ENCODE data around the gene RNF32. TPM values are rescaled to one million over a fixed set of nuclear protein-coding genes. Genes with fewer than 3 reads are reported as not detected.
A peak's percentile ranks its signal among the peaks of the same experiment; 100 is the strongest.

Gene RNF32
- total and polyA plus RNA-seq, 4 donors: 1.5 to 3.9 (median 3.1) TPM

DNA sequence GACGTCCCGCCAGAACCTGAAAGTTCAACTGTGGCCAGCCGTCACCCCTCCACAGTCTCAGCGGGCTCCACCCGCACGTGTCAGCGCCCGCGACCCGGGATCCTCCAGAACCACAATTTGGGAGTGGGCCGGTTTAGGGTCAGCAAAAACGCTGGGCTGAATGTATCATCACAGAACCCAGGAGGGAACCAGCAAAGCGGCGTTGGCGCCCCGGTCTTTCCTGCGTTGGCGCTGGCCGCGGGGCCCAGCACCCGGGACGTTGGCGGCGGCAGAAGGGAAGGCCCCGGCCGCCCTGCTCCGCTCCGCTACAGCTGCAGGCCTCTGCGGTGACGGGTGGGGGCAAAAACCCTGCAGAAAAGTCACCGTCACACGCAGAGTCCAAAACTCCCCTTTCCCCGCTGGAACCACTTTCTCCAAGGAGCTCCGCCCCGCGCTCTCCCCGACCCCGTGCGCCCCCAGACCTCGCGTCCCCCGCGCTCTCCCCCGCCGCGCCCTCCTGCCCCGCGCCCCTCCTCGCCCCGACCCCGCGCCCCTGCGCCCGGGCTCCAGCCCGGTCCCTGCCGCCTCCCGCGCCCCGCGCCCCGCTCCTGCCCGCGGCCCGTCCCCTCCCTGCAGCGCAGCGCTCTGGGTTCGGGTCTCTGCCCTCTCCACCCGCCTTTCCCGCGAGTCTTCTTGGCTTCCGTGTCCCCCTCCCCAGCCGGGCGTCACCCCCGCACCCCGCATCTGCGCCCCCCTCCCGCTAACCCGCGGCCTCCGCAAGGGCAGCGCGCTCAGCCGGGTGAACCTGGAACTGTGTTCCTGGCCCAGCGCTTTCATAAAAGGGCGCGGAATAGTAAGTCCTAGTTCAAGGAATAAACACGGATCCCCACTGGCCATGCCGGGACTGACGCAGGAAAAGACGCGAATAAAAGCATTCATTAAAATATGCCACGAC, 24.0 kb upstream of the RNF32 start:
- peak; percentile 30 to 60 (median 50) for DNase-seq
- 7% methylated on average over 80 to 92 of the region's 92 CpGs for WGBS, 2 donors
- peaks cover 0 to 4% (median 0%) of the 10 kb centered on the region in 5 donors for H3K4me1 ChIP-seq (ENCODE audit: control insufficient read depth in 5 of 5, insufficient read depth in 5 of 5, low read length in 5 of 5)
- H3K9ac ChIP-seq (ENCODE audit: insufficient read depth in 1 of 2, low read length in 2 of 2): peak overlapping the region in 1 of 2 donors; percentile 46
- H3K4me3 ChIP-seq: peak overlapping the region; percentile 37
- H3K27me3 ChIP-seq (ENCODE audit: control insufficient read depth in 3 of 3, insufficient read depth in 3 of 3, low read length in 2 of 3): peaks cover 0 to 5% (median 0%) of the 10 kb centered on the region in 3 donors
- peaks cover 0 to 2% (median 0%) of the 10 kb centered on the region in 4 donors for H3K9me3 ChIP-seq (ENCODE audit: control insufficient read depth in 4 of 4, insufficient read depth in 3 of 4, low read length in 3 of 4)
- H3K27ac ChIP-seq (ENCODE audit: low read depth in 1 of 2, low read length in 1 of 2): no peak overlapping the region
- TF ChIP-seq CTCF (IDR thresholded peaks at IDR 0.05; ENCODE audit: control extremely low read depth, extremely low read depth): no peak
- H3K36me3 ChIP-seq (ENCODE audit: control insufficient read depth in 4 of 4, insufficient read depth in 4 of 4, low read length in 4 of 4): no peaks in the 10 kb centered on the region
- ATAC-seq (ENCODE audit: insufficient read depth, low FRiP score): peak; percentile 8

DNA sequence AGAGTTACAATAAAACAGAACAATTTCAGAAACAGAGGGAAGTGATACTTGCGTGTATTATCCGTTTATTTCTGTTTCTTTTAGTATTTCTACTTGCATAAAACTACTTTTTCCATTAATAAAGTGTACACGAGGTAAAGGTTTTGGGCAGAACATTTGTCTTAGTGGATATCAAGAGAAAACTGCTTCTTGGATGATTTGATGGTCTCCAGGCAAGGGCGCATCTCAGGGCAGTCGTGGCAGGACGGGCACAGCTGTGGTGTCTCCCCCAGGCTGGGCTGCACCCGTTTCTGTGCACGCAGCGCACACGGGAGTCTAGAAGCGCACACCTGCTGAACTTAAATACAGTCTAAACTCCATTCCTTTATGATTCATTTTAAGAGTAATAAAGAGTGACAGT, 23.4 kb upstream of the RNF32 start:
- 82 to 85% methylated on average over 11 of the region's 11 CpGs for WGBS, 2 donors
- no peak overlapping the region for H3K27ac ChIP-seq (ENCODE audit: low read depth in 1 of 2, low read length in 1 of 2)

DNA sequence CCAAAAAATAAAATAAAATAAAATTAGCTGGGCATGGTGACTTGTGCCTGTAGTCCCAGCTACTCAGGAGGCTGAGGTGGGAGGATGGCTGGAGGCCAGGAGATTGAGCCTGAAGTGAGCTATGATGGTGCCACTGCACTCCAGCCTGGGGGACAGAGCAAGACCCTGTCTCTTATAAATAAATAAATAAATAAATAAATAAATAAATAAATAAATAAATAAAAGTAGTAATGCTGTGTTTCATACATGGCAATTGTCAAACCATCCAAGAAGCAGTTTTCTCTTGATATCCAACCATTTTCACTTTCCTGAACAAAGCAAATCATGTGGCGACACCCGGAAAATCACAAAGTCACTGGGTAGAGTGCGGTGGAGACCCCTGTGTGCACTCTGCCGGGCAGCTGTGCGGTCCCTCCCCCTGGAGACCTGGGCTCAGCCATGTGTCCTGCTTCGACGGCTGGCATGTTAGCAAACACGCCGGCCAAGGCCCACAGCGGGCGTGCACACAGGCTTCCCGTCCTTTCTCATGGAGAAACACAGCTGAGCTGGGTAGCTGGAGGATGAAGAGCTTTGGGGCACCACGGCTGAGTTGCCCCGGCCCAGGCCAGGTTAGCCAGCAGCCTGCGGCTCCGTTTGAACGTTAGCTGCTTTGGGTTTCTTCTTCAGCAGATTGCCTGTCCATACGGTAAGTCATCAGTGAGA, 22.3 kb upstream of the RNF32 start:
- DNase-seq (no peak), ATAC-seq (ENCODE audit: insufficient read depth, low FRiP score) (no peak)
- no peak for TF ChIP-seq CTCF (IDR thresholded peaks at IDR 0.05; ENCODE audit: control extremely low read depth, extremely low read depth)
- Histone ChIP-seq H3K4me3 (no peak overlapping the region), H3K9ac (ENCODE audit: insufficient read depth in 1 of 2, low read length in 2 of 2) (no peak overlapping the region), H3K27me3 (ENCODE audit: control insufficient read depth in 3 of 3, insufficient read depth in 3 of 3, low read length in 2 of 3) (peaks cover 0 to 5% (median 0%) of the 10 kb centered on the region in 3 donors), H3K36me3 (ENCODE audit: control insufficient read depth in 4 of 4, insufficient read depth in 4 of 4, low read length in 4 of 4) (no peaks in the 10 kb centered on the region), H3K9me3 (ENCODE audit: control insufficient read depth in 4 of 4, insufficient read depth in 3 of 4, low read length in 3 of 4) (peaks cover 0 to 2% (median 0%) of the 10 kb centered on the region in 4 donors), H3K4me1 (ENCODE audit: control insufficient read depth in 5 of 5, insufficient read depth in 5 of 5, low read length in 5 of 5) (peaks cover 0 to 4% (median 0%) of the 10 kb centered on the region in 5 donors), H3K27ac (ENCODE audit: low read depth in 1 of 2, low read length in 1 of 2) (no peak overlapping the region)
- 92 to 93% methylated on average over 18 of the region's 18 CpGs for WGBS, 2 donors

More for the DNA sequence above, 23.4 kb upstream of the RNF32 start:
- Histone ChIP-seq H3K9ac (ENCODE audit: insufficient read depth in 1 of 2, low read length in 2 of 2) (peak overlapping the region in 1 of 2 donors; percentile 46), H3K36me3 (ENCODE audit: control insufficient read depth in 4 of 4, insufficient read depth in 4 of 4, low read length in 4 of 4) (no peaks in the 10 kb centered on the region), H3K27me3 (ENCODE audit: control insufficient read depth in 3 of 3, insufficient read depth in 3 of 3, low read length in 2 of 3) (peaks cover 0 to 5% (median 0%) of the 10 kb centered on the region in 3 donors), H3K9me3 (ENCODE audit: control insufficient read depth in 4 of 4, insufficient read depth in 3 of 4, low read length in 3 of 4) (peaks cover 0 to 2% (median 0%) of the 10 kb centered on the region in 4 donors), H3K4me1 (ENCODE audit: control insufficient read depth in 5 of 5, insufficient read depth in 5 of 5, low read length in 5 of 5) (peaks cover 0 to 4% (median 0%) of the 10 kb centered on the region in 5 donors), H3K4me3 (no peak overlapping the region)
- ATAC-seq (ENCODE audit: insufficient read depth, low FRiP score) (no peak), DNase-seq (no peak)
- TF ChIP-seq CTCF (IDR thresholded peaks at IDR 0.05; ENCODE audit: control extremely low read depth, extremely low read depth): no peak
